GM12875 (cell line): Measurements from ENCODE around the gene PARP15.
A peak's percentile ranks its signal among the peaks of the same experiment; 100 is the strongest.

Source experiments
- H3K4me3 ChIP-seq: one replicate; pipeline ENCODE4 v1.5.1; 2011; ENCODE audit warnings: low read depth, low read length, control low read depth
- CTCF ChIP-seq: IDR thresholded peaks from 2 replicates; pipeline ENCODE4 v1.5.1; 2011; ENCODE audit warnings: low read depth, mild to moderate bottlenecking, control low read depth, inconsistent platforms, low read length, moderate library complexity, borderline replicate concordance; ENCODE audit not compliant: insufficient read depth

PARP15 gene

DNA sequence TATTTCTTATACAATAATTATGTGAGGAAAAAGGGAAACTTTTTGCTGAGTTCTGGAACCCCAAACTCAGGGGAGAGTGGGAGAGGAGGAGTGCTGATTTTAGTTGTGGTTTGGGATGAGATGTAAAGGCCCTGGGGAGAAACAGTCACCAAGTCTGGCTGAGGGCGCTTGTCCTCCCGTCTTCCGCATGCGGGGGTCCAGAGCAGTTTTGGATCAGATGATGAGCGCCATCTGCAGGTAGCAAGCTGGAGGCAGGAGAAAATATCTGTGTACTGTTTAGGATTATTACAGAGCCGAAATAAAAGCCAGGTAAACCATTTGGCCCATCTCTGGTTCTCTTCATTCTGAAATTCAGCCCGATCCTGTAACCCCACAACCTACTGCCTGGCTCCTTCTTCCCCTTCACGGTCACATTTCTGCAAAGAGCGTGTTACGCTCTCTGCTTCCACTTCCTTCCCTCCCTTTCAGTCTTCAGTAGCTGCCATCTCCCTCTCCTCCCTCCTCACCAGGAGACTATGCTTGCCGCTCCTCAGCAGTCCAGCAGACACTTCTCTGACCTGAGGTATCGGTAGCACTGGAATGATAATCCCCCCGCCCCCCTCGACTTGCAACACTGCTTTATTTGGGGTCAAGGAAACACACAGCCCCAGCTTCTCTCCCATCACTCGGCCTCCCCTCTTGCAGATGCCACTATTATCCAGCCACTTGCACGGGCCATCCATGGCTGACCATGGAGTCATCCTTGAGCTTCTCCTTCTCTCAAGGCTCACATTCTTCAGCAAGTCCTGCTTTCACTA, 101.8 kb downstream of the PARP15 start:
- peak; percentile 71 for TF ChIP-seq CTCF
- peak overlapping the region; percentile 91 for H3K4me3 ChIP-seq

DNA sequence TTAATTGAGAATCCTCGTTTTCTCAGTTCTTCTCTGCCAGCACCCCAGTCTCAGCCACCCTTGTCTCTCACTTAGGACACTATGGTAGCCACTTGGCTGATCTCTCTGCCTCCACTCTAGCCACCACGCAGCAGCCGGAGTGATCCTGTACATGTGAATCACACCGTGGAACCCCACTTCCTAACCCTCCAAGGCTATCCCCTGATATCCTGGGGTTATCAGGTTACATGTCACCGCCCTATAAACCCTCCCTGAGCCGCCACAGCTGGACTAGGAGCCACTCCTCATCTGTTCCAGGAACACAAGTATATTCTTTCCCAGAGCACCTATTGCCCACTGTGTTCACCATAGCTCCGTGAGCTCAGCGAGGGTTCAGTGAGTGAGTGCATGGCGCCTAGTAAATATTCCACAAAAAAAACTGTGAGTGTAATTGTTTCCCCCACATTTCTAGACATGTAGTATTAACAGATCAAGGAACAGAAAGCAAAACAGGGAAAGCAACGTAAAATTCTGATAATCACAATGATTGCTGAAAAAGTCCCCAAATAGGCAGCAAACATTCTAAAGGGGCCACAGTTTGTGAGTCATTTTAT, 102.5 kb downstream of the PARP15 start:
- TF ChIP-seq CTCF = no peak
- H3K4me3 ChIP-seq = peak overlapping the region; percentile 91

- TF ChIP-seq CTCF = no peak
- peak within 1 kb of the TSS; percentile 91 for H3K4me3 ChIP-seq
Measured at GRCh38 chr3:122680475-122681283, 103.2 kb downstream of the PARP15 start, which contains the start of gene PARP14. Gene PARP14, plus strand, starts transcription at chr3:122680839. Its CDS starts 45 bp downstream, at chr3:122680884.

DNA sequence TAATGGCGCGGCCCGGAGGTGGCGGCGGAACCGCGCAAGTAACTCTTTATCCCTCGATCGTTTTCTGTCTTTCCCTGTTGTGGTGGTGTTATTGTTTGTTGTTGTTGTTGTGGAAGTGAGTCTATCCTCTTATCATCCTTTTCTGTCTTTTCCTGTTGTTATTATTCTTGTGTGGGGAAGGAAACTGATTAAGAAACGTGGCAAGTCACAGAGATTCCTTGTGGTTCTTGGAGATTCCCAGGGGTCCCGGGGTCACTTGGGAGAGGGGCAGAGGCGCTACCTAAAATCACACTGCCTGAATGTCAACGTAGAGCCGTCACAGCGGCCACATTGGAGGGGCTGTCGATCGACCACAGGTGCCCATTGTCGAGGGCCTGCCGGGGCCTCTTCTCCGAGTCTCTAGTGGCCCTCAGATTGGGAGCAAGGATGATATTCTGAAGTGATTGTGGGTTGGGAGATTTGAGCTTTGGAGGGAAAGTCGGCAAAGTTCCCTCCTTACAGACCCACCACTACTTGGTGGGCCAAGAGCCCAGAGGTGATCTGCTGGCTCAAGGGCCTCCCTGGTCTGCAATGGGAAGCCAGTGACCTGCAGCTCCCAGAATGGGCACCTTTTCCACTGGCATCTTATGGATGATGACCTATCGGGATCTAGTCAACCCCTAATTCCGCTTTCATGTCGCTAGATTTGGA, 104.0 kb downstream of the PARP15 start:
- TF ChIP-seq CTCF = no peak
- H3K4me3 ChIP-seq = peak overlapping the region; percentile 91

DNA sequence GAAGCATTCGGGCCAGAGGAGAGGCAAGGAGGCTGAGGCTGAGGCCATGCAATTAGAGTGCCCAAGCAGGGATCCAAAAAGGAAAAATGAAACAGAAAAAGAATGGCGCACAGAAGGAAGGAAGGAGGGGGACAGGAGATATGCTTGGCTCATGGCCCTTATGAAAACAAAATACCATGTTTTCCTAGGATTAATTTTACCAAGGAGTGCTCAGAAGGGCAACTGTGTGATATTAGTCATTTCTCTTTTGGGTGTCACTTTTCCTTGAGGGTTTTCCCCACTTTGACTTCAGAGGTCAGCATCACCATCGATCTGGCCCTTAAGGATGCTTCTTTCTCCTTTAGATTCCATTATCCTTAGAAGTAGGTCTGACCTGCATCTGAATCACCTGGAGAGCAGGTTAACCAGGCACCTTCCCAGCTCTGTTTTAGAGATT, 104.5 kb downstream of the PARP15 start:
- H3K4me3 ChIP-seq = peak overlapping the region; percentile 91
- no peak for TF ChIP-seq CTCF

DNA sequence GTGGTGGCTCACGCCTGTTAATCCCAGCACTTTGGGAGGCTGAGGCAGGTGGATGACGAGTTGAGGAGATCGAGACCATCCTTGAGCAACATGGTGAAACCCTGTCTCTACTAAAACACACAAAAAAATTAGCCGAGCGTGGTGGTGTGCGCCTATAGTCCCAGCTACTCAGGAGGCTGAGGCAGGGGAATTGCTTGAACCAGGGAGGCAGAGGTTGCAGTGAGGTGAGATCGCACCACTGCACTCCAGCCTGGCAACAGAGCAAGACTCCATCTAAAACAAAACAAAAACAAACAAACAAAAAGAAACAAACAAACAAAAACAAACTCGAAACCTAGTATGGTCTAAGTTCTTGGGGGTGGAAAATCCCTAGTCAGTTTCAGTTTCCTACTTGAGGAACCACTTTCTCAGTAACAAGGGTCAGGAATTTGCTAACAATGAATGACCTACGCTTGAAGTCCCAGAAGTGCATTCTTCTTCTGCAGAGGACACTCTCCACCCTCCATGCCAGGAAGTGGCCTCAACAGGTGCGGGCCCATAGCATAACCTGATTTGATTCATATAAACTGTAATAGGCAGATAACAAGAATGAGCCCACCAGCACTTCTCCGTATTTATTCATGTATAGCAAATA, 105.4 kb downstream of the PARP15 start:
- peak overlapping the region; percentile 91 for H3K4me3 ChIP-seq
